Raji (cell line): ENCODE measurements around the gene SLC5A7.

Experiments used
- POLR2A ChIP-seq: IDR thresholded peaks from 2 replicates; pipeline ENCODE4 v1.6.1; 2011; ENCODE audit warnings: low read depth, low read length, control low read depth; ENCODE audit not compliant: insufficient read depth

The SLC5A7 gene

DNA sequence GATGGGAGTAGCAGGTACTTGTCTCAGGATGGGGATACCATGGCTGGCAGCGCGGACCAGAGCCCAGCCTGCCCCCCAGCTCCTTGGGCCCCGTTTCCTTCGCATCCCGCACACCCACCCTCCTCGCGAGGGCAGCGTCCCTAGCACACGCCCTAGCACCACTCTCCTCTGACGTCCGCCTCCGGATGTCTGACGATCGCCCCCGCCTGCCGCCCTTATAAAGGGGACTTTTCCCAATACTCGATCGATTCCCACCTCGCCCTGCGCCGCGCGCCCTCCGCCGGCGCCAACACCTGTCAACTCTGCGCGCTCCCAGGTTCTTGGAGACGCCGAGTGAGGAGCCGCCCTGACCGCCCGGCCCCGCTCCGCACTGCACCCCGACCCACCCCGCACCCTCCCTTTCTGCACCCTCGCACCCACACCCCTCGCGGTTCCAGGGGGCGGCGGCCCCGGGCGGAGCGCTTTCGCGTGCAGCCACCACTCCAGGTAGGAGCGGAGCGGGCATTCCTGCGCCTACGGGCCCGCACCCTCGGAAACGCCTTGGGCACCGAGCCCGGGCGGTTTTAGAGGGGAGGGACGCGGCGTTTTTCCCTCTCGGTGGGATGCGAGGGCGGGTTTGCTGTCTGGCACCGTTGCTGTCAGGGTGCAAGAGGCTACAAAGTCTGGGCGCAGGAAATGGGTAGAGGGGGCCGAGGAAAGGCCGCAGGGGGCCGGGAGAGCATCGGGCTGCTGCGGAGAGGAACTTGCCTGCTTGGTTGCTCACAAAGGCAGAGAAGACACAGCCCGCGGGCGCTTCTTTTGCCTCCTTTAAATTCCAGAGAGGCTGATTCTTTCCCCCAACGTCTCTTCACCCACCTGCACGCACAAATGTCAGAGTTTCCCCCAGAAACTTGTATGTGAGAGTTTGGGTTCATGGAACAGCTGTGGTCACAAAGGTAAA, at the start of gene SLC5A7:
Gene SLC5A7, plus strand, starts transcription at position 247 of the 940 bp plus-strand sequence. CDS start 1,632 bp downstream, outside the sequence.
- no peak for TF ChIP-seq POLR2A

DNA sequence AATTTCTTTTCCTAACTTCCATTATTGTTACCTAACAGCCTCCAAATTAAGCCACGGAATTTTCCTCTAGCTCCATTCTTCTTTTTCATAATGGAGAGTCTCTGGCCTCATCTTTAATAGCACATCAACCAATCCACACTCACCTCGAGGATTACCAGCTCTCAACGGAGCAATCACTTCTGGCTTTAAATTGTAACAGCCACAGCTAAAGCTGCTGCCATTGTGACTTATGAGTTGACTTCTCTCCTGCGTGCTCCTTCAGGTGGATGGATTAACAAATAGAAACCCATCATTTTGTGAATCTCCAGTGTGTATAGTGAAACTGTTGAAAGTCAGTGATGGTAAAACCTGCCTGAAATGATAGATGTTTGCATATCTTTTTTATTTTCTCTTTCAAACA, 24.9 kb upstream of the SLC5A7 start:
- TF ChIP-seq POLR2A, result no peak

DNA sequence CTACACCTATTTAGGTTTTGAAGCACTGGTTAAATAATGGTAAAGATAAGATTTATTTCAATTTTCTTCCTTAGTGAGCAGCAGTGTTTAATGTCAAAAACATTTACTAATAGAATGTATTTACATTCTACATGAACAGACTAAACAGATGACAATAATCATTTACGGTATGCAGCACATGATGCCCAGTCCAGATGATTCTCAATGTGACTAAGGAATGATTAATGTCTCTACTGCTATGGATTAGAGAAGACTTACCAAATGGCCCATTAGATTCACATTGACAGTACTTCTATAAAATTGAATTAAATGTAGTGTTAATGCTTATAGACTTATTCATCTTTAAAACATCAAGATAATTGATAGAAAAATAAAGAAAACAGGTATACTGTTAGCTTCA, 22.1 kb upstream of the SLC5A7 start:
- TF ChIP-seq POLR2A, result no peak

DNA sequence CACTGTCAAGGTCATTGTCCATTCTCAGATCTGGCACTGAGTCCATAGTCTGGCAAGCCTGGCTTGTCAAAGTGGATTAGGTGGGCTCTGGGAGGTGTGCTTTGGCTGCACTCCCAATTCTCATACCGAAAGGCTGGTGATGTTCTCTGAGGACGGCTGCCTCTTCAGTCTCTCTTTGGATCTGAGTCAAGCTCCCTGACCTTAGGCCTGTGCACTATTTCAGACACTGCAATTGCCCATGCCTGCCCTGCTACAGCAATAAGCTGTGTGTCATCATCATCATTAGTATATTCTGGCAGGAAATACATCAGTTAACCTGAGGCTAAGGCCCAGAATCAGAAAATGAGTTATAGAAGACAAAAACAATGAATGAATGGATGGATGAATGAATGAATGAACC, 1.6 kb upstream of the SLC5A7 start:
- no peak for TF ChIP-seq POLR2A

GRCh38 chr2:107988108-107988507, 1.8 kb downstream of the SLC5A7 start:
- no peak for TF ChIP-seq POLR2A

GRCh38 chr2:107989445-107989844, 3.1 kb downstream of the SLC5A7 start:
- no peak for TF ChIP-seq POLR2A

- no peak for TF ChIP-seq POLR2A
Observed at GRCh38 chr2:107990718-107991117, 4.4 kb downstream of the SLC5A7 start.

- no peak for TF ChIP-seq POLR2A
Observed at GRCh38 chr2:107992069-107992468, 5.7 kb downstream of the SLC5A7 start.

DNA sequence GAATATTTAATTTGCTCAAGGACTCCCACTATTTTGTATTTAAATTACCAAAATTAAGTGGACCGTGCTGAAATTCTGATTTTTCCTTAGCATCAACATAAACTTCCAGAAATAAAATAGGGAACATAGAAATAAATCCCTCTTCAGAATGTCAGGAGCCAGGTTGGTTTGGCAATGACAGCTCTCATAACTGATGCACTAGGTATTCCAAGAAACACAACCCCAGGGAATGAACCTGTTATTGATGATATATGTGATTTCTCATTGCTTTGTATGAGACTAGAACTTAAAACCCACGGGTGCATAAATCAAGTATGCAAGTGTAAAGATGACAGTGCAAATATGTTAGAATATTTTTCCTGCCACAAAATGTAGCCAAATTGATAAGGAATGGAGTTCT, 12.8 kb downstream of the SLC5A7 start:
- no peak for TF ChIP-seq POLR2A

DNA sequence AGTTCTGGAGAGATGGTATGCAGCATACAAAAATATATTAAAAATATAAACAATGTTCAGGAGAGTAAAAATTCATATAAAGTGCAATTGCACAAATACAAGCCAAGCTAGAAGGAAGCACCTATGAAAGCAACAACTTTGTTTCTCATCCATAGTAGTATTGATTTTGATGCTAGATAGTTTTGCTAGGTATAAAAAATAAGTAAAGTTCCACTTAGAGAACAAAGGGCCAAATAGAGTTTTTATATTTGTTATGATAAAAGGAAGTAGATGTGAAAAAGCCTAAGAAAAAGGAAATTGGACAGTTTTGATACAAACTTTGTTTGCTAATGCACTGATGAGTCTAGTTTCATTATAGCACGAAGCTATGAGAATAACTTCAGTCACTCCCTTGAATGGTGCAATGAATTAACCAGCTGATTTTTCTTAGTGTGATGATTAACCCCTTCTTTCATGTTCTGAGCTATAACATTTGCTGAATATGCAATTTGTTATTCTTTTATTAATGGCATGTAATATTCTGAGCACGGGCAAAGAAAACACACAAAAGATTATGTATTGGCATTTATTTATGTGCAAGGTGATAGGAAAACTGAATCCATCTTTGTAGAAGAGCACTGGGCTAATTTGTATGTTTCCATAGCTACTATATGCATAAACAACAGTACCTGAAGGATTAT, 24.7 kb downstream of the SLC5A7 start:
- no peak for TF ChIP-seq POLR2A

DNA sequence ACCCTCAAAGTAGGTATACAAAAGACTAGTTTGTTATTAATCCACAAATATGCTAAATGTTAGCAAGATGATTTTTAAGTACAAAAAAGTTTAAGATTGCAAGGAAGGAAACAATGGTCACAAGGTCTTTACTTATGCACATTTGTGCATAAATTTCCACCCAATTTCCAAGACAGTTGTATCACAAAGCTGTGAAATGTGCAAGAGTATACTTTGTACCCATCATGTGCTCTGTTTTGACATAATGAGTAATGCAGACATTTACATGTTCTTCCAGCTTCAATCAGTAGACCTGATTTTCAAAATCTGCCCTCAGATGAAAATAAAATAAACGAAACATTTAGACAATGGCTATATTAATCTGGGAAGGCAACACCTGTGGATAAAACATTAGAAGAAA, 27.0 kb downstream of the SLC5A7 start:
- TF ChIP-seq POLR2A, result no peak

- no peak for TF ChIP-seq POLR2A
Observed at GRCh38 chr2:108022628-108023027, 36.3 kb downstream of the SLC5A7 start.

GRCh38 chr2:108023776-108024175, 37.5 kb downstream of the SLC5A7 start:
- TF ChIP-seq POLR2A, result no peak

GRCh38 chr2:108026092-108026794, 39.9 kb downstream of the SLC5A7 start:
- TF ChIP-seq POLR2A, result no peak

GRCh38 chr2:108029496-108029895, 43.2 kb downstream of the SLC5A7 start:
- TF ChIP-seq POLR2A, result no peak

DNA sequence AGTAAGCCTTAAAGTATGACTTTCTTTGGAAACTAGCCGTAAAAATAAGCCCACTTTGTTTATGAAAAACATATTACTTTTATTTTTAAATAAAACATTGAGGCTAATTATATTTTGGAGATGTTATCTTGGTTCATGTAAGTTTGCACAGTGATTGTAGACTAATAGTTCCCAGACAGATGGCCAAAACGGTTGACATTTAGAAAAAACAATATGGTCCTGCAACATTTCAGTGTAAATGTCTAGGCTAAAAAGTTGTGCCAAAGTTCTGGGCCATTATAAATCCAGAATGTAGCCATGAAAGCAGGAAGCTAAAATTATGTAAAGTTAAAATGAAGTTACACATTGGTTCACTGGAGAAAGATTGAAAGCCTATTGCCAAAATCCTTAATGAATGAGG, 43.6 kb downstream of the SLC5A7 start:
- TF ChIP-seq POLR2A, result no peak

- no peak for TF ChIP-seq POLR2A
Observed at GRCh38 chr2:108031471-108031941, 45.2 kb downstream of the SLC5A7 start.
